WERI-Rb-1 (cell line): ENCODE data around the gene SEC22B.
"Not testable (repeated sequence)": the region's sequence is repeated elsewhere in the genome, so short reads cannot be mapped to it uniquely, and the experiment has no call there.

Experiments used
- DNase-seq: peaks from one replicate; pipeline ENCODE4 v3.0.0-alpha.2; 2020
- H3K27ac ChIP-seq: fragments of 250-450 bp; sonication (Bioruptor Pico); 2 replicates; pipeline ENCODE4 v1.5.1; 2020; ENCODE audit warnings: mild to moderate bottlenecking, moderate library complexity
- H3K27me3 ChIP-seq: fragments of 250-450 bp; sonication (Bioruptor Pico); 2 replicates; pipeline ENCODE4 v1.5.1; 2021; ENCODE audit warnings: mild to moderate bottlenecking, low read depth, moderate library complexity; ENCODE audit not compliant: insufficient read depth, severe bottlenecking
- H3K36me3 ChIP-seq: fragments of 250-450 bp; sonication (Bioruptor Pico); 2 replicates; pipeline ENCODE4 v1.5.1; 2020; ENCODE audit warnings: mild to moderate bottlenecking, moderate library complexity
- H3K4me3 ChIP-seq: 2 replicates; pipeline ENCODE4 v1.5.1; 2011; ENCODE audit warnings: low read depth, mild to moderate bottlenecking, control low read depth, low read length
- H3K9me3 ChIP-seq: fragments of 250-450 bp; sonication (Bioruptor Pico); 2 replicates; pipeline ENCODE4 v1.5.1; 2021; ENCODE audit warnings: mild to moderate bottlenecking, moderate library complexity; ENCODE audit not compliant: severe bottlenecking

SEC22B gene

GRCh38 chr1:120122262-120122893 lies 53.9 kb downstream of the SEC22B start:
- not testable (repeated sequence) for H3K27me3 ChIP-seq, DNase-seq, H3K4me3 ChIP-seq, H3K36me3 ChIP-seq, H3K9me3 ChIP-seq, H3K27ac ChIP-seq

GRCh38 chr1:120121830-120122229 lies 54.5 kb downstream of the SEC22B start:
- not testable (repeated sequence) for DNase-seq, H3K4me3 ChIP-seq, H3K36me3 ChIP-seq, H3K9me3 ChIP-seq, H3K27ac ChIP-seq, H3K27me3 ChIP-seq

- DNase-seq, H3K4me3 ChIP-seq, H3K27me3 ChIP-seq, H3K9me3 ChIP-seq, H3K27ac ChIP-seq, H3K36me3 ChIP-seq: not testable (repeated sequence)
These were observed 55.8 kb downstream of the SEC22B start for GRCh38 chr1:120120525-120120924.

GRCh38 chr1:120117371-120118177 lies 58.7 kb downstream of the SEC22B start:
- not testable (repeated sequence) for H3K9me3 ChIP-seq, H3K27ac ChIP-seq, DNase-seq, H3K4me3 ChIP-seq, H3K36me3 ChIP-seq, H3K27me3 ChIP-seq

- H3K27ac ChIP-seq, result not testable (repeated sequence)
These were observed 60.2 kb downstream of the SEC22B start for GRCh38 chr1:120116094-120116493.

GRCh38 chr1:120113134-120113533 lies 63.2 kb downstream of the SEC22B start:
- not testable (repeated sequence) for H3K4me3 ChIP-seq, DNase-seq, H3K27me3 ChIP-seq, H3K36me3 ChIP-seq, H3K9me3 ChIP-seq, H3K27ac ChIP-seq

More at GRCh38 chr1:120116094-120116493, 60.2 kb downstream of the SEC22B start:
- not testable (repeated sequence) for H3K27me3 ChIP-seq, DNase-seq, H3K9me3 ChIP-seq, H3K4me3 ChIP-seq, H3K36me3 ChIP-seq

GRCh38 chr1:120112212-120112611 lies 64.1 kb downstream of the SEC22B start:
- not testable (repeated sequence) for H3K27ac ChIP-seq, H3K4me3 ChIP-seq, H3K36me3 ChIP-seq, DNase-seq, H3K27me3 ChIP-seq, H3K9me3 ChIP-seq

- not testable (repeated sequence) for H3K9me3 ChIP-seq, H3K27ac ChIP-seq, DNase-seq, H3K36me3 ChIP-seq, H3K27me3 ChIP-seq, H3K4me3 ChIP-seq
These were observed 64.5 kb downstream of the SEC22B start for GRCh38 chr1:120111771-120112170.

GRCh38 chr1:120111008-120111407 lies 65.3 kb downstream of the SEC22B start:
- not testable (repeated sequence) for H3K27ac ChIP-seq, H3K9me3 ChIP-seq, H3K27me3 ChIP-seq, DNase-seq, H3K36me3 ChIP-seq, H3K4me3 ChIP-seq

GRCh38 chr1:120109656-120110055 lies 66.7 kb downstream of the SEC22B start:
- not testable (repeated sequence) for H3K4me3 ChIP-seq, H3K27me3 ChIP-seq, H3K9me3 ChIP-seq, H3K36me3 ChIP-seq, DNase-seq, H3K27ac ChIP-seq

GRCh38 chr1:120109180-120109579 lies 67.1 kb downstream of the SEC22B start:
- DNase-seq, H3K36me3 ChIP-seq, H3K9me3 ChIP-seq: not testable (repeated sequence)

GRCh38 chr1:120105288-120105687 lies 71.0 kb downstream of the SEC22B start:
- not testable (repeated sequence) for H3K36me3 ChIP-seq, H3K9me3 ChIP-seq

More at GRCh38 chr1:120109180-120109579, 67.1 kb downstream of the SEC22B start:
- not testable (repeated sequence) for H3K27ac ChIP-seq, H3K4me3 ChIP-seq, H3K27me3 ChIP-seq

GRCh38 chr1:120103768-120104167 lies 72.6 kb downstream of the SEC22B start:
- H3K27me3 ChIP-seq, H3K4me3 ChIP-seq, H3K36me3 ChIP-seq, DNase-seq, H3K9me3 ChIP-seq, H3K27ac ChIP-seq: not testable (repeated sequence)

More at GRCh38 chr1:120105288-120105687, 71.0 kb downstream of the SEC22B start:
- H3K27me3 ChIP-seq, H3K4me3 ChIP-seq, H3K27ac ChIP-seq, DNase-seq: not testable (repeated sequence)

- not testable (repeated sequence) for H3K27ac ChIP-seq, H3K36me3 ChIP-seq, H3K9me3 ChIP-seq, H3K27me3 ChIP-seq, DNase-seq, H3K4me3 ChIP-seq
These were observed 74.7 kb downstream of the SEC22B start for GRCh38 chr1:120101593-120101992.
